BLaER1 treated with 17β-estradiol and CSF1 and Interleukin-3, amounts not matched to agents 10 nM and 100 nM (cell line): ENCODE results near the gene NAT9.

Experiments used
- H3K27ac ChIP-seq, 11 experiments: shearing (Covaris generic); formaldehyde crosslinking; 2 replicates each; pipeline ENCODE4 v1.8.1; 2022
- H3K27me3 ChIP-seq, 11 experiments: shearing (Covaris generic); formaldehyde crosslinking; 2 replicates each; pipeline ENCODE4 v1.8.1; 2022
- H3K36me3 ChIP-seq, 11 experiments: shearing (Covaris generic); formaldehyde crosslinking; 2 replicates each; pipeline ENCODE4 v1.8.1; 2022
- H3K4me1 ChIP-seq, 10 experiments: shearing (Covaris generic); formaldehyde crosslinking; 2 replicates each; pipeline ENCODE4 v1.8.1; 2022
- H3K4me2 ChIP-seq, 11 experiments: shearing (Covaris generic); formaldehyde crosslinking; 2 replicates each; pipeline ENCODE4 v1.8.1; 2022
- H3K4me3 ChIP-seq, 10 experiments: shearing (Covaris generic); formaldehyde crosslinking; 2 replicates each; pipeline ENCODE4 v1.8.1; 2022
- H3K9ac ChIP-seq, 11 experiments: shearing (Covaris generic); formaldehyde crosslinking; 2 replicates each; pipeline ENCODE4 v1.8.1; 2022
- H3K9me3 ChIP-seq, 11 experiments: shearing (Covaris generic); formaldehyde crosslinking; replicated peaks in 1 of 11; 2 replicates each; pipeline ENCODE4 v1.8.1; 2022
- H4K20me1 ChIP-seq, 11 experiments: shearing (Covaris generic); formaldehyde crosslinking; 2 replicates each; pipeline ENCODE4 v1.8.1; 2022
- Cebpa-rat ChIP-seq, 11 experiments: shearing (Covaris generic); IDR thresholded peaks; 2 replicates each; pipeline ENCODE4 v1.8.1; 2022

Gene NAT9

DNA sequence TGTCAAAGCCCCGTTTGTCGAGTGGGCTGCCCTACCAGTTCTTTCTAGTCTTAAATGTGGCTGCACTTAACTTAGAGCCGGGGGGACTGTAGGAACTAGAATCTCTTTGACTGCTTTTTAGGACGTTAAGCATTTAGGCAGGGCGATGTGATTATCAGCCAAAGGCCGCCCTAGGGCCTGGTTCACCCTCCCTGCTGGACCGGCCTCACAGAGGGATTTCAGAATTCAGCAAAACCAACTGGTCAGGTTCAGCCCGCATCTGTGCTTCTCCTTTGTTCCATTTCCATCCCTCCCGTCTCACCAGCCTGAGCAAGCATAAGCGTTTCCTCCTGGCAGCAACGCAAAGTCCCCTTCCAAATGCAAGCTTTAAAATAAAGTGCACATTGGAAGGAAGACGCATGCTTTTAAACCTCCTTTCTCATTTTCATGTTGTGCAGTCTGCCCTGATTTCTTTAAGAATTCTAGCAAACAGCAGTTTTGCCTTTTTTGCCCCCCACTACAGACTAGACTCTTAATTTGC, 16.5 kb upstream of the NAT9 start:
- no peak for TF ChIP-seq Cebpa-rat (IDR thresholded peaks at IDR 0.05)
- peaks cover 20 to 59% (median 36%) of the 10 kb centered on the region in 10 experiments for H3K4me1 ChIP-seq
- H3K4me2 ChIP-seq = no peak overlapping the region
- H4K20me1 ChIP-seq = peaks cover 3 to 64% (median 49%) of the 10 kb centered on the region in 11 experiments; a peak in 18 of 22 replicates
- H3K27me3 ChIP-seq = no peaks in the 10 kb centered on the region
- H3K36me3 ChIP-seq = peaks cover 29 to 99% (median 84%) of the 10 kb centered on the region in 11 experiments
- no peak overlapping the region for H3K27ac ChIP-seq
- H3K9ac ChIP-seq = no peak overlapping the region
- H3K4me3 ChIP-seq = no peak overlapping the region
- no peaks in the 10 kb centered on the region for H3K9me3 ChIP-seq

- Histone ChIP-seq H3K27me3 (no peaks in the 10 kb centered on the region), H4K20me1 (peaks cover 0 to 62% (median 30%) of the 10 kb centered on the region in 11 experiments; a peak in 18 of 22 replicates), H3K4me3 (peak overlapping the region in 1 of 10 experiments; percentile 13; a peak in 1 of 20 replicates), H3K9ac (peak overlapping the region in 10 of 11 experiments; percentile 14 to 44 (median 28); a peak in 7 of 22 replicates), H3K4me1 (peaks cover 30 to 64% (median 45%) of the 10 kb centered on the region in 10 experiments), H3K27ac (peak overlapping the region in 8 of 11 experiments; percentile 17 to 61 (median 48); a peak in 17 of 22 replicates), H3K4me2 (peak overlapping the region; percentile 62 to 89 (median 75)), H3K9me3 (no peaks in the 10 kb centered on the region), H3K36me3 (peaks cover 24 to 94% (median 69%) of the 10 kb centered on the region in 11 experiments)
- TF ChIP-seq Cebpa-rat (IDR thresholded peaks at IDR 0.05) = no peak
These were observed 14.3 kb upstream of the NAT9 start for GRCh38 chr17:74790161-74791058.

- Histone ChIP-seq H3K9me3 (no peaks in the 10 kb centered on the region), H3K36me3 (peaks cover 14 to 94% (median 56%) of the 10 kb centered on the region in 11 experiments; a peak in 20 of 22 replicates), H4K20me1 (peaks cover 0 to 60% (median 15%) of the 10 kb centered on the region in 11 experiments; a peak in 10 of 22 replicates), H3K4me1 (peaks cover 55 to 100% (median 83%) of the 10 kb centered on the region in 10 experiments), H3K27me3 (no peaks in the 10 kb centered on the region; a peak in 1 of 22 replicates), H3K9ac (peak overlapping the region in 10 of 11 experiments; percentile 19 to 75 (median 56); a peak in 14 of 22 replicates), H3K27ac (peak overlapping the region in 9 of 11 experiments; percentile 4 to 92 (median 77); a peak in 16 of 22 replicates), H3K4me3 (peak overlapping the region in 5 of 10 experiments; percentile 12 to 54 (median 35); a peak in 7 of 20 replicates), H3K4me2 (peak overlapping the region; percentile 43 to 97 (median 89))
- peak; percentile 11 to 88 (median 64); a peak in 13 of 22 replicates for TF ChIP-seq Cebpa-rat (IDR thresholded peaks at IDR 0.05)
These were observed 10.4 kb upstream of the NAT9 start for GRCh38 chr17:74786431-74787055.

GRCh38 chr17:74785981-74786360, 9.8 kb upstream of the NAT9 start:
- peaks cover 0 to 64% (median 15%) of the 10 kb centered on the region in 11 experiments; a peak in 10 of 22 replicates for H4K20me1 ChIP-seq
- H3K9ac ChIP-seq = peak overlapping the region in 9 of 11 experiments; percentile 9 to 75 (median 56); a peak in 14 of 22 replicates
- H3K4me2 ChIP-seq = peak overlapping the region; percentile 43 to 97 (median 89)
- H3K9me3 ChIP-seq = no peaks in the 10 kb centered on the region
- H3K4me1 ChIP-seq = peaks cover 56 to 100% (median 83%) of the 10 kb centered on the region in 10 experiments
- H3K27me3 ChIP-seq = no peaks in the 10 kb centered on the region; a peak in 1 of 22 replicates
- peak overlapping the region in 4 of 10 experiments; percentile 15 to 54 (median 38); a peak in 6 of 20 replicates for H3K4me3 ChIP-seq
- H3K27ac ChIP-seq = peak overlapping the region in 9 of 11 experiments; percentile 4 to 92 (median 77); a peak in 12 of 22 replicates
- no peak for TF ChIP-seq Cebpa-rat (IDR thresholded peaks at IDR 0.05)
- H3K36me3 ChIP-seq = peaks cover 14 to 95% (median 60%) of the 10 kb centered on the region in 11 experiments; a peak in 20 of 22 replicates

DNA sequence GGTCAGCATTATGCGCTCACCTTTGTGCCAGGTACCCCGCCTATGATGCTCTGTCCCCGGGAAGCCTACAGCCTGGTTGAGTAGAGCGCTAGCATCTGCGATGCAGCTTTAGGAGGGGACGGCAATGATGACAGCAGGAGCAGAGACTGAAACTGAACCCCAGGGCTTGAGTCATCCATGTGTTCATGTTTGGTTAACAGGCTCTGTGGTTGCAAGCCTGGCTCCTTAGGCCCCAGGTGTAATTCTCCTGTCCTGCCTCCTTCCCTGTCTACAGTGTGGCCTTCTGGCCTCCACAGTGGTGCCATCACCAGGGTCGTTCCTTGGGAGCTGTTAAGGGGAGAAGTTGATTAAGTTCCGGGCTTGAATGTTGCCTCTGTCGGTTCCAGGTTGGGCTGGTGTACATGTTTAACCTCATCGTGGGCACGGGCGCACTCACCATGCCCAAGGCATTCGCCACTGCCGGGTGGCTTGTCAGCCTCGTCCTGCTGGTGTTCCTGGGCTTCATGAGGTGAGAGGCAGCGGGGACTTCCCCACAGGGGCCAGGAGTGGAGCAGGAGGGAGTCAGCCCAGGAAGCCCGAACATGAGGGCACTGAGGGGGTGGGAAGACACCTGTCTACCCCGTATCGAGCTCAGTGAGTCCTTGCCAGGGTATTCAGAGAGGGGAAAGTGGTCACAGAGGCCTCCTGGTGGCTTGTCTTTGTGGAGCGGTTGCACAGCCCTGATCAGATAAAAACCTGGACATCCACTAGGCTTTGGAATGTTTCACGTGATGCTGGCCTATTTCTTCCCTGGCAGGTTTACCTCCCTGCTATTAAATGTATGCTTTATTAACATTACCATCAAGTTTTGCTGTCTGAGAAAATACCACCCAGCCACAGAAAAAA, 9.2 kb upstream of the NAT9 start:
- peak overlapping the region in 2 of 10 experiments; percentile 35 to 54; a peak in 3 of 20 replicates for H3K4me3 ChIP-seq
- peaks cover 56 to 100% (median 83%) of the 10 kb centered on the region in 10 experiments for H3K4me1 ChIP-seq
- H3K9me3 ChIP-seq = no peaks in the 10 kb centered on the region
- peaks cover 0 to 66% (median 15%) of the 10 kb centered on the region in 11 experiments; a peak in 12 of 22 replicates for H4K20me1 ChIP-seq
- H3K27ac ChIP-seq = peak overlapping the region in 7 of 11 experiments; percentile 31 to 92 (median 78); a peak in 12 of 22 replicates
- peak overlapping the region in 7 of 11 experiments; percentile 9 to 75 (median 68); a peak in 12 of 22 replicates for H3K9ac ChIP-seq
- H3K27me3 ChIP-seq = no peaks in the 10 kb centered on the region; a peak in 1 of 22 replicates
- peaks cover 14 to 89% (median 58%) of the 10 kb centered on the region in 11 experiments; a peak in 20 of 22 replicates for H3K36me3 ChIP-seq
- H3K4me2 ChIP-seq = peak overlapping the region; percentile 25 to 97 (median 89)
- TF ChIP-seq Cebpa-rat (IDR thresholded peaks at IDR 0.05) = no peak

DNA sequence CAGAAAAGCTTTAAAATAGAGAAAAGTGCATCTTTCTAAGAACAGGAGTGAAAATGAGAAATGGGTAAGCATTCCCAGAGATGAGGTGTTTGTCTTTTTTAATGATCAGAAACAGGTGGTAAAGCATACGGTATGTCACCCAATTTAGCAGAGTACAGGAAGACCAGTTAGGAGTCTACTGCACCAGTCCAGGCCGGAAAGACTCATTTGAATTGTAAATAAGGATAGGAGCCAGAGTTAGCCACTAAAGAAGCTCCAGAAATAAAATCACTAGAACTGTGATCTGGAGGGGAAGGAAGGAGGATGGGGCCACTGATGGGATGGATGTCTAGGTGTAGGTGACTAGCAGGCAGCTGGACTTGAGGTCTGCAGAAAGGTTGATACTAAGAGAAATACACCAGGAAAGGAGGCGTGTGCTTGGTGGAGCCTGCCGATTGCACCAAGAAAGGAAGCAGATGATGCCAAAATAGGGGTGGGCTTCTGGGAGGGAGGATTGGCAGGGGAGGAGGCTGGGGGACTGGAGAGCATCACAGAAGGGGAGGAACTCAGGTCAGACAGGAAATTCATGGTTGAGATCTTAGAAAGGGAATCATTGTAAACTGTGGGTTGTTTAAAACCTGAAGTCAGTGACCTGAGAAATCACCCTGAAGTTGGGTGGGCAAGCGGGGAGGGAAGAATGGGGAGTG, 8.1 kb upstream of the NAT9 start:
- H3K27me3 ChIP-seq = no peaks in the 10 kb centered on the region; a peak in 1 of 22 replicates
- peaks cover 60 to 98% (median 83%) of the 10 kb centered on the region in 10 experiments for H3K4me1 ChIP-seq
- H3K36me3 ChIP-seq = peaks cover 14 to 78% (median 50%) of the 10 kb centered on the region in 11 experiments; a peak in 20 of 22 replicates
- TF ChIP-seq Cebpa-rat (IDR thresholded peaks at IDR 0.05) = no peak
- peak overlapping the region in 4 of 11 experiments; percentile 2 to 22 (median 15); a peak in 4 of 22 replicates for H3K9ac ChIP-seq
- H4K20me1 ChIP-seq = peaks cover 0 to 64% (median 15%) of the 10 kb centered on the region in 11 experiments; a peak in 12 of 22 replicates
- H3K27ac ChIP-seq = peak overlapping the region in 4 of 11 experiments; percentile 2 to 99 (median 83); a peak in 7 of 22 replicates
- peak overlapping the region; percentile 25 to 97 (median 88); a peak in 21 of 22 replicates for H3K4me2 ChIP-seq
- no peak overlapping the region for H3K4me3 ChIP-seq
- H3K9me3 ChIP-seq = no peaks in the 10 kb centered on the region

GRCh38 chr17:74782571-74782970, 6.4 kb upstream of the NAT9 start:
- peak overlapping the region in 9 of 11 experiments; percentile 19 to 99 (median 92); a peak in 14 of 22 replicates for H3K27ac ChIP-seq
- no peaks in the 10 kb centered on the region for H3K9me3 ChIP-seq
- peaks cover 0 to 54% (median 15%) of the 10 kb centered on the region in 11 experiments; a peak in 12 of 22 replicates for H4K20me1 ChIP-seq
- H3K4me2 ChIP-seq = peak overlapping the region in 10 of 11 experiments; percentile 56 to 97 (median 88); a peak in 17 of 22 replicates
- peak overlapping the region in 9 of 11 experiments; percentile 1 to 92 (median 79); a peak in 9 of 22 replicates for H3K9ac ChIP-seq
- H3K4me1 ChIP-seq = peaks cover 77 to 98% (median 95%) of the 10 kb centered on the region in 10 experiments
- no peaks in the 10 kb centered on the region; a peak in 1 of 22 replicates for H3K27me3 ChIP-seq
- TF ChIP-seq Cebpa-rat (IDR thresholded peaks at IDR 0.05) = no peak
- H3K36me3 ChIP-seq = peaks cover 14 to 71% (median 35%) of the 10 kb centered on the region in 11 experiments; a peak in 19 of 22 replicates
- H3K4me3 ChIP-seq = no peak overlapping the region
